ENCODE measurements around the gene UVRAG.
A peak's percentile ranks its signal among the peaks of the same experiment; 100 is the strongest.

Gene UVRAG

DNA sequence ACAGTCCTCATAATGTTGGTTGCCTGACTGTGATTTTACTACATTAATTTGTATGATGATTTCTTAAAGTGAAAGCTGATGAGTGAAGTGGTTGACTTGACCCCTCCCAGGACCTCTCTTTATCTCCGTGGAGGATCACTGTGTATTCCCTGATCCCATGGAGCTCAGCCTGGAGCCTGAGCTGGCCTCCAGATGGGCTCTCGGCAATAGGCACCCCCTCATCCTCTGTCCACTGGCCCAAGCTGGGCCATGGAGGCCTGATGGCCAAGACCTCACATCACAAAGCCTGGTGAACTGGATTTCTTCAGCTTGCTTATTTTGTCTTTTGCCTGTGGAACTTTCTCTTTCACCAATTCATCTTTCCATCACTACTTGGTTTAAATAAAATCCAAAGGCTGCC lies 316.1 kb downstream of the UVRAG start:
- DNase-seq (ENCODE audit: extremely low read depth in 1 of 2, low read depth in 1 of 2), result no peak

GRCh38 chr11:76131671-76132631 lies 316.9 kb downstream of the UVRAG start:
- no peak for DNase-seq (ENCODE audit: extremely low read depth in 1 of 2, low read depth in 1 of 2)

DNA sequence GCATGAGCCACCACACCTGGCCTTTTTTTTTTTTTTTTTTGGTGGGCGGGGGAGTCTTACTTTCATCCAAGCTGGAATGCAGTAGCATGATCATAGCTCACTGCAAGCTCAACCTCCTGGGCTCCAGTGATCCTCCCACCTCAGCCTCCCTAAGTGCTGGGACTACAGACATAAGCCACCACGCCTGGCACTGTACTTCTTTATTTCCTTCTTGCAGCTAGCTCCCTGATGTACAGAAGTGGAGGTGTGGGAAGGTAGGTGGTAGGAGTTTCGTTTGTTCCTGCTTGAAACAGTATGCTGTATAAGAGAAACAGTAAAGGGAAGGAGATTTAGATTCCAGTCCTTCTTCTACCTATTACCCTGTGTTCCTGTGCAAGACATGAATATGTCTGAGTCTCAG lies 319.2 kb downstream of the UVRAG start:
- no peak for DNase-seq (ENCODE audit: extremely low read depth in 1 of 2, low read depth in 1 of 2)

- DNase-seq (ENCODE audit: extremely low read depth in 1 of 2, low read depth in 1 of 2), result no peak
Observed at GRCh38 chr11:76135491-76135890, 320.5 kb downstream of the UVRAG start.

DNA sequence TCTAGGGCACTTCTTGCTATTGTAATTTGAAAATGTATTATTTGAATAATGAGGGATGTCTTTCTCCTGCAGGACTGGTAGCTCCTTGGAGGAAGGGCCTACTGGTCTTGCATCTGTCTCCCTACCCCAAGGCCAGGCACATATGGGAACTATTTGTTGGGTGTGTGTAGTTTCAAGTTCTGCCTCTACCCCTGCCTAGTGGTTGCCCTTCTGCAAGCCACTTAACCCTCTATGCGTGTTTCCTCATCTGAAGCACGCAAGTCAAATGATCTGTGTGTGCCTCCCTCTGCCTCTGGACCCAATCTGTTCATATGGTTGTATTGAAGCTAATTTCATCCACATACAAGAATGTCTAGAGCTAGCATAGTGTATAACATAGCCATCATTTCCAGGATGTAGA lies 324.3 kb downstream of the UVRAG start:
- DNase-seq (ENCODE audit: extremely low read depth in 1 of 2, low read depth in 1 of 2), result no peak

GRCh38 chr11:76140912-76141574 lies 326.0 kb downstream of the UVRAG start:
- DNase-seq (ENCODE audit: extremely low read depth in 1 of 2, low read depth in 1 of 2), result no peak

DNA sequence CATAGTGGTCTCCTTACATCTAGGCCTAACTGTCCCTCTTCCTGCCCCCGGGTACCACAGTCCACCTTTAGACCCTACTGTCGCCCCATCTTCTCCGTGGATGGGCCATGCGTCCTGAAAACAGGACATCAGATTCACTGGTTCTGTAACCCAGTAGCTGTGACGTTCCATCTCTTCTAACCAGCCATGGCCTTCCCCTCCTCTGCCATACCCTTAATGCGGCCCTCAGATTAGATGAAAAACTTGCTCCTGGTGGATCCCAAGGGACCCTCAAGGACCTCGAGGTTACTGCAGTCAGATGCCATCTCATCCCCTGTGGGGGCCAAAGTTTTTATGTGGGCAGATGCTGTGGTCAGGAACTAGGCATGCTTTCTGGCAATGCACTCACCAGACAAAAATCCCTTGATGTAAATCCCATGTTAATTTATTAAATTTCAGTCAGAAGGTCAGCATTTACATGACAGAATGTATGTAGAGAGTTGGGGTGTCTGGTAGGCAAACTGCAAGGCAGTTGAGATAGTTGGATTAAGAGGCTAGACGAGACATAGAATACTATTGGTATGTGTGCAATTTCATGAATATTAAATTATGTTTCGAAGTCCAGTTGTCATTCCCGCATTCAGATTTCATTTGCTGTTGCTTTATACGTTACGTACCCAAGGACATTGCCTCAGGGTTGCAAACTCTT lies 327.0 kb downstream of the UVRAG start:
- no peak for DNase-seq (ENCODE audit: extremely low read depth in 1 of 2, low read depth in 1 of 2)

DNA sequence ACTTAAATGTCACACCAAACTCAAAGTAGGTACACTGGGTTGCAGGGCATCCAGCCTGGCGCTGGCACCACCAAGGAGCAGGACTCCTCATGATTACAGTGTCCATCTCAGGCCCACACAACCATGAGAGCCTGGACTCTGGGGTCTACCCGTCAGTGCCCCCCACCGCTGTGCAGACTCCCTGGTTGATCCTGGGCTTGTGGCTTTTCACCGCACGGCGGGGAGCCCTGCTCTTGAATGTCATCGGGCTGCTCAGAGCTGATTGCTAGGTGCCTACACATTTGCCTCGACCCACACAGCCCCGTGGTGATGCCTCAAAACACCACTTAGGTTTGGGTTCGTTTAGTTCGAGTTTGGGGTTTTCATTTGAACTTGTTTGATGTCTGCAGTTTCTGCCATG lies 328.3 kb downstream of the UVRAG start:
- no peak for DNase-seq (ENCODE audit: extremely low read depth in 1 of 2, low read depth in 1 of 2)

GRCh38 chr11:76147106-76147740 lies 332.2 kb downstream of the UVRAG start:
- no peak for DNase-seq (ENCODE audit: extremely low read depth in 1 of 2, low read depth in 1 of 2)

- no peak for DNase-seq (ENCODE audit: extremely low read depth in 1 of 2, low read depth in 1 of 2)
Observed at GRCh38 chr11:76148231-76148630, 333.2 kb downstream of the UVRAG start.

GRCh38 chr11:76148941-76149613 lies 334.1 kb downstream of the UVRAG start:
- no peak for DNase-seq (ENCODE audit: extremely low read depth in 1 of 2, low read depth in 1 of 2)

DNA sequence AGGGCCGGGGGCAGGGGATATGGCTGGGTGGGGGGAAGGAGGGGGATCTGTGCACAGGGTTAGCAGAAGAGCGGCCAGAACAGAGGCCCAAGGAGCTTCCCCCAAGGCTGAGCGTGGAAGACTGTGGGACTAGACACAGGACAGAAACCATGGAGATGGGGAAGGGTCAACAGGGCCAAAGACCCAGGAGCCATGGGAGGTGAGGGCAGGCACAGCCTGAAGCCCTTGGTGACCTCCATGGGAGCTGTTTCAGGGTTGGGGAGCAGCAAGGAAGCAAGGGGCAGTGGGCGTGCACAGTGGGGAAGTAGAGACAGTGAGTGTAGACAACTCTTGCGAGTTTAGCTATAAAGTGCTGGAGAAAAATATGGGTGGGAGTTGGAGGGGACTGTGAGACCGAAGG lies 334.7 kb downstream of the UVRAG start:
- DNase-seq (ENCODE audit: extremely low read depth in 1 of 2, low read depth in 1 of 2), result no peak

DNA sequence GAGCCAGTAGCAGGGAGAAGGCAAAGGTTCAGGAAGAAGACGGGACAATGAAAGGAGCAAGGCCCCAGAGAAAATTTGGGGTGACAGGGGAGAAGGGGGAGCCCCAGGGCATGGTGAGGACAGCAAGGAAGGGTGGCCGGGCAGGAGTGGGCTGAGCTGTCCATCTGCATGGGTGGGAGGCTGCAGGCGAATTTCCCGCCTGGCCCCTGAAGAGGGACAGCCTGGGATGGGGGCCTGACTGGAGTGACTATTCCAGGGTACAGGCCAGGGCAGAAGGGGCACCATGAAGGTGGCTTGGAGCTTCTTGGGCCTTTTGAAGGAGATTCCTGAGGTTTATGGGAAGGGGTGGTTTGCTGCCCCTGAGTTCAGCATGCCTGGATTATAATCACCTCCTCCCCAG lies 335.1 kb downstream of the UVRAG start:
- DNase-seq (ENCODE audit: extremely low read depth in 1 of 2, low read depth in 1 of 2), result no peak

DNA sequence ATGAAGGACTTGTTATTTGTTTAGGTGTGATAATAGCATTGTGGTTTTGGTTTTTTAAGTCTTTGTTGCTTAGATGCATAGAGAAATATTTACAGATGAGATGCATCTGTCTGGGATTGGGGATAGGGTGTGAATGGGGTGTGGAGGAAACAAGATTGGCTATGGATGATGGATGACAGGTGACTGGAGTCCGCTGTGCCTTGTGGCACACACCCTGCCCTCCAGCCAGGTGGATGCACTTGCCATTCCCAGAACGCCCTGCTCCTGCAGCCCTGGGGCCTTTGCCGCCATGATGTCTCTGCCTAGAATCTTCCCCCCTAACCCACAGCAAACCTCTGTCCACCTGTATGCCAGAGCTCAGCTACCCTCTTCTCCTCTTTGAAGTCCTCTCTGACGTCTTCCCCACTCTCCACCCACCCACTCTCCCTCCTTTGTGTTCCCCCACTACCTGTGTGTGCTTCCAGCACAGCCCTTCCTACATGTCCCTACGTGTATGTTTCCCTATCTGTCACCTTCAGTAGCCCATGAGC lies 336.6 kb downstream of the UVRAG start:
- DNase-seq (ENCODE audit: extremely low read depth in 1 of 2, low read depth in 1 of 2), result no peak

DNA sequence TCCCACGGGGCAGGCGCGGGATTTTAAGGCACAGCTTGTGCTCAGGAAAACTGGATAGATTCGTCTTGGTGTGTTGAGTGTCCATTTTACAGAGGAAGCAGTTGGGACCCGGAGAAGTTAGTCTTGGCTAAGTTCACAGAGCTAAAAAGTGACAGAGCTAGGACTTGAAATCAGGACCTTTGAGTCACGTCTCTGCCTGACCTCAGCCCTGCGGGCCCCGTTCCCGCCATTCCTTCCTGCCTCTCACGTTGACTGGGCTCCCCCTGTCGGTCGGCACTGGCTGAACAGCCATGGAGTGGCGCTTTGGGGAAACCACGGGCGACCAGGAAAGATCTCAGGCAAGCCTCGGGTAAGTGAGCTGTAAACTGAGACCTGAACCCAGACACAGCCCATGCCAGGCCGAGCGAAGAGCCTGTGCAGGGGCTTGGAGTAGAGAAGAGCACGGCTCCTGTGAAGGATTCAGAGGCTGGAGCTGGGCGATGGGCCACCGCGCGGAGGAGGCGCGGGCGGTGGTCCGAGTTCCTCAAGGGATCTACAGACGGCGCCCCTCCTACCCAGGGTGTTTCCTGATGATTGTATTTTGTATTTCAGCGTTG lies 337.2 kb downstream of the UVRAG start:
- DNase-seq (ENCODE audit: extremely low read depth in 1 of 2, low read depth in 1 of 2), result peak; percentile 45 to 70

DNA sequence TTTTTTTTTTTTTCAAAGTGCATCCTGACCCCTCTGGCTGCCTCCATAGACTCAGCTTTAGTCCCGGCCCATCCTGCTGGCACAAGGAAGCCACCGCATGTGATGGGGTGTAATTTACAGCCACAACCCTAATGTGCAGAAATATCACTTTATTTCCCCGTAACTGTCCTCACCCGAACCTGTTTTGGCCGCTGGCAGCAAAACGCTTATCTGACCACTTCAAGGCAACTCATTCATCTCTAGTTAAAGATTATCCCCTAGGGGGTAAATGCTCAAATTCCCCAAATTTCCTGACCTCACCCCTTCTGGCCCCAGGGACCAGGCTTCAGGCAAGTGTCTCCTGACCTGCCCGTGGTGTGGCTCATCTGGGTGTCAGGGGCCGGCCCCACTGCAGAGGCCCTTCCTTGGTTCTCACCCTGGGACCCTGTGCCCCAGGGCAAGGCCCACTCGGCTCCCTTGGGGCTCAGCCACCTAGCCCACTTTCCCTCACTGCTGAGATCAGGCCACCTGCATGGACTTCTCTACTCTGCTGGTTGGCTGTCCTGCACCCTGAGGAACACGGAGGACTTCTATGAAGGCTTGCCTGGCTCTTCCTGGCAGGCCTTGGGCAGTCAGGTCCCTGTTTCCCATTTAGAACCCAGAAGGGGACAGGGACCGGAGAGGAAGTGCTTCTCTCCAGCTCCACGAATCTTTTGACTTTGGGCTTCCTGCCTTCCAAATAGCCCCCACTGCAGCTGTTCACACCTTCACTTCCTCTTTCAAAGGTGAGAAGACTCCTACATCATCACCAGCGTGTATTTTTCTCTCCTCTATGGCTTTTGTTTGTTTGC lies 337.9 kb downstream of the UVRAG start:
- no peak for DNase-seq (ENCODE audit: extremely low read depth in 1 of 2, low read depth in 1 of 2)

- DNase-seq (ENCODE audit: extremely low read depth in 1 of 2, low read depth in 1 of 2), result no peak
Observed at GRCh38 chr11:76153571-76153923, 338.5 kb downstream of the UVRAG start.

DNA sequence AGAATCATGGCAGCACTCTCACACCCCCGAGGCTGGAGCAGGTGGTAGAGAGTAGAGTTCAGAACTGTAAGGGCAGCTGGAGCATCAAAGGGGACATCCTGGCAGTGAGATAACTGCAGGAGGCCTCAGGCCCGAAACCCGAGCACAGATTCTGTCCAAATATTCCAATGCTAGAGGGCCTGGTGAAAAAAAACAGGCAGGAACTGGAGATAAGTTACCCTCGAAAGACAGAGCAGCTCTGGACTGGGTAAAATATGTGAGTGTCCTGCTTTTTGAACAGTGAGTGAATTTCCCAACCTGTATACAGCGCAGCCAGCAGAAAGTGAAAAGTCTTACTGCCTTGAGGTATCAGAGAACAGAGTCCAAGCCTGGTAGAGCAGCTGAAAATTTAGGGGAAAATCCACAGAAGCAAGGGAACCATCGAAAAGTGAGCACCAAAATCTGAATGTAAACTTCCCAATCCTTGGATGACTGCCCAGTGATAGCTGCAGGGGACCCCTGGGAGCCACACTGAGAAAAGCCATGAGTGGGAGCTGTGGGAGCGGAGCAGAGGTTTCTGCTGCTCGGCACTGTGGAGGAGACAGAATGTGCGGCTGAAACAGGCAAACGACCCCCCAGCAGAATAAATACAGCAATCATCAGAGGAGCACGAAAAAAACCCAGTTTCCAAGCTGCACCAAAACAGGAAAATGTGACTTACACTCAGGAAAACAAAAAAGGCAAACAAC lies 340.7 kb downstream of the UVRAG start:
- DNase-seq (ENCODE audit: extremely low read depth in 1 of 2, low read depth in 1 of 2), result no peak

All from activated CD8-positive, alpha-beta memory T cell treated with anti-CD3 and anti-CD28 coated beads for 1 hour (primary cell).